ENCODE data around the gene ZNF786.

Gene ZNF786

GRCh38 chr7:149027611-149028345 lies 62.7 kb downstream of the ZNF786 start:
- no peaks in the 10 kb centered on the region for H3K9me3 Mint-ChIP-seq
- peaks cover 18% of the 10 kb centered on the region for H3K36me3 Mint-ChIP-seq
- peaks cover 48% of the 10 kb centered on the region for H3K4me1 Mint-ChIP-seq
- no peak for ATAC-seq
- no peaks in the 10 kb centered on the region for H3K27me3 Mint-ChIP-seq
- H3K4me3 Mint-ChIP-seq = peak overlapping the region; percentile 86
- H3K27ac Mint-ChIP-seq = peak overlapping the region; percentile 90

GRCh38 chr7:149027055-149027454 lies 63.5 kb downstream of the ZNF786 start:
- ATAC-seq = no peak
- Mint-ChIP-seq H3K36me3 (peaks cover 18% of the 10 kb centered on the region), H3K4me1 (peaks cover 52% of the 10 kb centered on the region), H3K9me3 (no peaks in the 10 kb centered on the region), H3K4me3 (peak overlapping the region; percentile 86), H3K27ac (peak overlapping the region; percentile 90), H3K27me3 (no peaks in the 10 kb centered on the region)

- no peaks in the 10 kb centered on the region for H3K9me3 Mint-ChIP-seq
- H3K27ac Mint-ChIP-seq = peak overlapping the region; percentile 59
- peaks cover 48% of the 10 kb centered on the region for H3K36me3 Mint-ChIP-seq
- no peaks in the 10 kb centered on the region for H3K27me3 Mint-ChIP-seq
- H3K4me3 Mint-ChIP-seq = no peak overlapping the region
- ATAC-seq = no peak
- H3K4me1 Mint-ChIP-seq = peaks cover 72% of the 10 kb centered on the region
Observed at GRCh38 chr7:149023662-149024061, 66.9 kb downstream of the ZNF786 start.

GRCh38 chr7:149022756-149023360 lies 67.7 kb downstream of the ZNF786 start:
- no peak overlapping the region for H3K4me3 Mint-ChIP-seq
- peaks cover 50% of the 10 kb centered on the region for H3K36me3 Mint-ChIP-seq
- H3K27me3 Mint-ChIP-seq = no peaks in the 10 kb centered on the region
- H3K4me1 Mint-ChIP-seq = peaks cover 71% of the 10 kb centered on the region
- ATAC-seq = no peak
- no peaks in the 10 kb centered on the region for H3K9me3 Mint-ChIP-seq
- H3K27ac Mint-ChIP-seq = peak overlapping the region; percentile 59

GRCh38 chr7:149021725-149022062 lies 68.8 kb downstream of the ZNF786 start:
- no peaks in the 10 kb centered on the region for H3K9me3 Mint-ChIP-seq
- no peaks in the 10 kb centered on the region for H3K27me3 Mint-ChIP-seq
- peak overlapping the region; percentile 54 for H3K27ac Mint-ChIP-seq
- H3K36me3 Mint-ChIP-seq = peaks cover 54% of the 10 kb centered on the region
- H3K4me3 Mint-ChIP-seq = peak overlapping the region; percentile 25
- peak; percentile 45 for ATAC-seq
- peaks cover 59% of the 10 kb centered on the region for H3K4me1 Mint-ChIP-seq

- no peaks in the 10 kb centered on the region for H3K27me3 Mint-ChIP-seq
- H3K36me3 Mint-ChIP-seq = peaks cover 54% of the 10 kb centered on the region
- H3K9me3 Mint-ChIP-seq = no peaks in the 10 kb centered on the region
- peak overlapping the region; percentile 54 for H3K27ac Mint-ChIP-seq
- peaks cover 47% of the 10 kb centered on the region for H3K4me1 Mint-ChIP-seq
- no peak for ATAC-seq
- no peak overlapping the region for H3K4me3 Mint-ChIP-seq
Observed at GRCh38 chr7:149020483-149020882, 70.0 kb downstream of the ZNF786 start.
